ENCODE data around the gene TFPT. TPM values are rescaled to one million over a fixed set of nuclear protein-coding genes. Genes with fewer than 3 reads are reported as not detected.

Gene TFPT
- total RNA-seq, 1 experiment from 2014 or later, result 55.4 TPM

GRCh38 chr19:54073829-54074228, 41.6 kb downstream of the TFPT start:
- POLR2A ChIA-PET (ENCODE audit: unreplicated experiment), result no interaction called here
- no peak overlapping the region for H3K9ac ChIP-seq (ENCODE audit: low read length)
- no peaks in the 10 kb centered on the region for H3F3A ChIP-seq (ENCODE audit: low read length, unreplicated experiment)
- H2AFZ ChIP-seq (ENCODE audit: low read length), result no peak overlapping the region
- no peak overlapping the region for H3K4me2 ChIP-seq (ENCODE audit: low read length)
- no peaks in the 10 kb centered on the region for H3K79me2 ChIP-seq (ENCODE audit: low read length)
- no peak overlapping the region for H3K4me3 ChIP-seq (ENCODE audit: low read length)
- H3K27me3 ChIP-seq (ENCODE audit: low read length), result peaks cover 9% of the 10 kb centered on the region; the same call in 1 of the 2 replicates
- H3K9me2 ChIP-seq (replicated peaks; ENCODE audit: low read length), result no peaks in the 10 kb centered on the region
- DNase-seq (no peak), ATAC-seq (no peak)
- no peaks in the 10 kb centered on the region for H4K20me1 ChIP-seq (ENCODE audit: low read length)
- H3K36me3 ChIP-seq (ENCODE audit: low read depth, low read length), result no peaks in the 10 kb centered on the region
- H3K27ac ChIP-seq (ENCODE audit: low read length), result no peak overlapping the region
- CTCF ChIA-PET, result no interaction called here
- peaks cover 9% of the 10 kb centered on the region; the same call in 1 of the 2 replicates for H3K9me3 ChIP-seq (ENCODE audit: low read length)
- intact Hi-C loops (cut with micrococcal nuclease), result no loop called here
- no peaks in the 10 kb centered on the region for H3K4me1 ChIP-seq (ENCODE audit: insufficient read depth, low read length)
- no peak for TF ChIP-seq CTCF (conservative IDR thresholded peaks at IDR 0.05; ENCODE audit: low read depth, low read length)
- no peak for TF ChIP-seq EZH2 (IDR thresholded peaks at IDR 0.05; ENCODE audit: low read length, unreplicated experiment)
- no peak for TF ChIP-seq EZH2phosphoT487 (IDR thresholded peaks at IDR 0.05; ENCODE audit: borderline replicate concordance, low read length)
- no TSS peak for BruUV-seq (replicated peaks)

- no peak for ATAC-seq
- CTCF ChIA-PET, result no interaction called here
Measured at GRCh38 chr19:54069470-54069869, 46.0 kb downstream of the TFPT start.

More at GRCh38 chr19:54069470-54069869, 46.0 kb downstream of the TFPT start:
- Histone ChIP-seq H3F3A (ENCODE audit: low read length, unreplicated experiment) (no peaks in the 10 kb centered on the region), H3K9me2 (replicated peaks; ENCODE audit: low read length) (no peaks in the 10 kb centered on the region), H3K4me2 (ENCODE audit: low read length) (no peak overlapping the region), H3K9me3 (ENCODE audit: low read length) (peaks cover 9% of the 10 kb centered on the region; the same call in 1 of the 2 replicates), H3K27me3 (ENCODE audit: low read length) (peaks cover 25% of the 10 kb centered on the region), H3K4me1 (ENCODE audit: insufficient read depth, low read length) (no peaks in the 10 kb centered on the region), H3K9ac (ENCODE audit: low read length) (no peak overlapping the region), H3K36me3 (ENCODE audit: low read depth, low read length) (no peaks in the 10 kb centered on the region), H3K27ac (ENCODE audit: low read length) (no peak overlapping the region), H4K20me1 (ENCODE audit: low read length) (no peaks in the 10 kb centered on the region), H3K79me2 (ENCODE audit: low read length) (no peaks in the 10 kb centered on the region), H2AFZ (ENCODE audit: low read length) (no peak overlapping the region), H3K4me3 (ENCODE audit: low read length) (no peak overlapping the region)
- POLR2A ChIA-PET (ENCODE audit: unreplicated experiment), result no interaction called here
- no peak for DNase-seq
- TF ChIP-seq CTCF (conservative IDR thresholded peaks at IDR 0.05; ENCODE audit: low read depth, low read length), result no peak
- TF ChIP-seq EZH2phosphoT487 (IDR thresholded peaks at IDR 0.05; ENCODE audit: borderline replicate concordance, low read length), result no peak
- no peak for TF ChIP-seq EZH2 (IDR thresholded peaks at IDR 0.05; ENCODE audit: low read length, unreplicated experiment)
- no TSS peak for BruUV-seq (replicated peaks)
- intact Hi-C loops (cut with micrococcal nuclease), result no loop called here
